MG63 (cell line): ENCODE measurements around the gene NACC2. TPM values are rescaled to one million over a fixed set of nuclear protein-coding genes. Genes with fewer than 3 reads are reported as not detected.
"Not testable (repeated sequence)": the region's sequence is repeated elsewhere in the genome, so short reads cannot be mapped to it uniquely, and the experiment has no call there.

Experiments
- DNase-seq: peaks from one replicate; pipeline ENCODE4 v3.0.0-alpha.2; 2020
- H3K27me3 ChIP-seq: fragments of 250-450 bp; sonication (Bioruptor Pico); 2 replicates; pipeline ENCODE4 v1.5.1; 2020; ENCODE audit warnings: mild to moderate bottlenecking, moderate library complexity
- H3K36me3 ChIP-seq: fragments of 250-450 bp; sonication (Bioruptor Pico); 2 replicates; pipeline ENCODE4 v1.5.1; 2020; ENCODE audit warnings: mild to moderate bottlenecking, moderate library complexity
- H3K4me3 ChIP-seq: fragments of 250-450 bp; sonication (Bioruptor Pico); 2 replicates; pipeline ENCODE4 v1.5.1; 2020; ENCODE audit warnings: mild to moderate bottlenecking, moderate library complexity
- H3K9me3 ChIP-seq: fragments of 250-450 bp; sonication (Bioruptor Pico); 2 replicates; pipeline ENCODE4 v1.5.1; 2020; ENCODE audit warnings: mild to moderate bottlenecking, moderate library complexity
- total RNA-seq: library from RNA; depleted of rRNA; stranded (reverse); fragments of >200 nt; shearing (Covaris generic); gene quantifications from 2 replicates; pipeline ENCODE4 v1.2.3, GENCODE V29; 2014; ENCODE audit warnings: low replicate concordance

NACC2 gene
- total RNA-seq, 1 experiment from 2014 or later: 22.4 TPM

GRCh38 chr9:135969064-135969683 lies 125.9 kb downstream of the NACC2 start:
- DNase-seq: no peak
- H3K36me3 ChIP-seq: no peaks in the 10 kb centered on the region
- H3K9me3 ChIP-seq: no peaks in the 10 kb centered on the region

GRCh38 chr9:135968601-135969000 lies 126.5 kb downstream of the NACC2 start:
- Histone ChIP-seq H3K27me3 (no peaks in the 10 kb centered on the region), H3K9me3 (no peaks in the 10 kb centered on the region), H3K4me3 (no peak overlapping the region), H3K36me3 (no peaks in the 10 kb centered on the region)
- no peak for DNase-seq

More at GRCh38 chr9:135969064-135969683, 125.9 kb downstream of the NACC2 start:
- no peak overlapping the region for H3K4me3 ChIP-seq
- no peaks in the 10 kb centered on the region for H3K27me3 ChIP-seq

GRCh38 chr9:135968083-135968476 lies 127.0 kb downstream of the NACC2 start:
- Histone ChIP-seq H3K9me3 (no peaks in the 10 kb centered on the region), H3K36me3 (no peaks in the 10 kb centered on the region), H3K27me3 (no peaks in the 10 kb centered on the region), H3K4me3 (no peak overlapping the region)
- no peak for DNase-seq

GRCh38 chr9:135966916-135967260 lies 128.2 kb downstream of the NACC2 start:
- H3K27me3 ChIP-seq, DNase-seq: not testable (repeated sequence)

GRCh38 chr9:135965124-135965756 lies 129.8 kb downstream of the NACC2 start:
- DNase-seq: no peak
- Histone ChIP-seq H3K36me3 (no peaks in the 10 kb centered on the region), H3K4me3 (no peak overlapping the region), H3K27me3 (no peaks in the 10 kb centered on the region), H3K9me3 (no peaks in the 10 kb centered on the region)

More at GRCh38 chr9:135966916-135967260, 128.2 kb downstream of the NACC2 start:
- not testable (repeated sequence) for H3K36me3 ChIP-seq, H3K4me3 ChIP-seq, H3K9me3 ChIP-seq

- no peak for DNase-seq
- Histone ChIP-seq H3K9me3 (no peaks in the 10 kb centered on the region), H3K4me3 (no peak overlapping the region), H3K36me3 (no peaks in the 10 kb centered on the region), H3K27me3 (no peaks in the 10 kb centered on the region)
Observed at GRCh38 chr9:135963938-135964337, 131.2 kb downstream of the NACC2 start.

- no peak for DNase-seq
- H3K9me3 ChIP-seq: no peaks in the 10 kb centered on the region
- H3K27me3 ChIP-seq: no peaks in the 10 kb centered on the region
- no peaks in the 10 kb centered on the region for H3K36me3 ChIP-seq
- no peak overlapping the region for H3K4me3 ChIP-seq
Observed at GRCh38 chr9:135963338-135963737, 131.8 kb downstream of the NACC2 start.

- DNase-seq: no peak
- Histone ChIP-seq H3K27me3 (no peaks in the 10 kb centered on the region), H3K36me3 (no peaks in the 10 kb centered on the region), H3K9me3 (no peaks in the 10 kb centered on the region), H3K4me3 (no peak overlapping the region)
Observed at GRCh38 chr9:135962696-135963307, 132.3 kb downstream of the NACC2 start.

- Histone ChIP-seq H3K4me3 (peak overlapping the region; percentile 40), H3K9me3 (no peaks in the 10 kb centered on the region), H3K27me3 (no peaks in the 10 kb centered on the region), H3K36me3 (no peaks in the 10 kb centered on the region)
- DNase-seq: no peak
Observed at GRCh38 chr9:135961811-135962695, 133.0 kb downstream of the NACC2 start.

GRCh38 chr9:135961277-135961715 lies 133.8 kb downstream of the NACC2 start, which contains the start of gene UBAC1:
UBAC1 (minus strand) TSS chr9:135961373; CDS start chr9:135961162, 211 bp downstream.
- DNase-seq: peak; percentile 97
- Histone ChIP-seq H3K27me3 (no peaks in the 10 kb centered on the region), H3K9me3 (no peaks in the 10 kb centered on the region), H3K36me3 (no peaks in the 10 kb centered on the region), H3K4me3 (peak within 1 kb of the TSS; percentile 86)

GRCh38 chr9:135960411-135961276 lies 134.4 kb downstream of the NACC2 start:
- peak overlapping the region; percentile 86 for H3K4me3 ChIP-seq
- H3K27me3 ChIP-seq: no peaks in the 10 kb centered on the region
- no peaks in the 10 kb centered on the region for H3K36me3 ChIP-seq
- peak; percentile 32 for DNase-seq
- H3K9me3 ChIP-seq: no peaks in the 10 kb centered on the region

- no peaks in the 10 kb centered on the region for H3K27me3 ChIP-seq
- peaks cover under 1% of the 10 kb centered on the region; the same call in 1 of the 2 replicates for H3K36me3 ChIP-seq
- H3K9me3 ChIP-seq: no peaks in the 10 kb centered on the region
- peak overlapping the region; percentile 86 for H3K4me3 ChIP-seq
- no peak for DNase-seq
Observed at GRCh38 chr9:135959814-135960213, 135.3 kb downstream of the NACC2 start.

- Histone ChIP-seq H3K36me3 (peaks cover 8% of the 10 kb centered on the region; the same call in 1 of the 2 replicates), H3K27me3 (no peaks in the 10 kb centered on the region), H3K9me3 (no peaks in the 10 kb centered on the region), H3K4me3 (no peak overlapping the region)
- no peak for DNase-seq
Observed at GRCh38 chr9:135958485-135958884, 136.6 kb downstream of the NACC2 start.

- Histone ChIP-seq H3K27me3 (no peaks in the 10 kb centered on the region), H3K4me3 (no peak overlapping the region), H3K9me3 (no peaks in the 10 kb centered on the region), H3K36me3 (peaks cover 10% of the 10 kb centered on the region; the same call in 1 of the 2 replicates)
- DNase-seq: no peak
Observed at GRCh38 chr9:135957431-135957830, 137.7 kb downstream of the NACC2 start.

- no peak for DNase-seq
- Histone ChIP-seq H3K4me3 (no peak overlapping the region), H3K9me3 (no peaks in the 10 kb centered on the region), H3K36me3 (peaks cover 10% of the 10 kb centered on the region; the same call in 1 of the 2 replicates), H3K27me3 (no peaks in the 10 kb centered on the region)
Observed at GRCh38 chr9:135956802-135957174, 138.3 kb downstream of the NACC2 start.
